Liver (tissue), 9 donors: ENCODE data around the gene PPME1. TPM values are rescaled to one million over a fixed set of nuclear protein-coding genes. Genes with fewer than 3 reads are reported as not detected.

Experiments used
- DNase-seq: peaks from one replicate; pipeline ENCODE4 v3.0.0-alpha.2; 2017; ENCODE audit warnings: low spot score
- H3K27ac ChIP-seq, 2 donors: one replicate each; pipeline ENCODE4 v1.7.0; 2013; ENCODE audit warnings: inconsistent platforms in 2 of 2, low read length in 2 of 2, control low read depth in 1 of 2, low read depth in 1 of 2, mild to moderate bottlenecking in 1 of 2
- H3K27me3 ChIP-seq, 4 donors: one replicate each; pipeline versions ENCODE4 v1.6.1 to v1.7.0; 2013; ENCODE audit warnings: low read length in 3 of 4, inconsistent platforms in 1 of 4, mild to moderate bottlenecking in 1 of 4, moderate library complexity in 1 of 4; ENCODE audit not compliant: control insufficient read depth in 4 of 4, insufficient read depth in 4 of 4
- H3K36me3 ChIP-seq, 4 donors: one replicate each; pipeline versions ENCODE4 v1.6.1 to v1.7.0; 2013; ENCODE audit warnings: low read length in 3 of 4, mild to moderate bottlenecking in 3 of 4, low read depth in 1 of 4, moderate library complexity in 1 of 4; ENCODE audit not compliant: control insufficient read depth in 4 of 4, insufficient read depth in 3 of 4
- H3K4me1 ChIP-seq, 4 donors: one replicate each; pipeline versions ENCODE4 v1.6.1 to v1.7.0; 2013; ENCODE audit warnings: low read length in 3 of 4, mild to moderate bottlenecking in 3 of 4, moderate library complexity in 1 of 4; ENCODE audit not compliant: control insufficient read depth in 4 of 4, insufficient read depth in 4 of 4
- H3K4me3 ChIP-seq, 3 donors: one replicate each; pipeline versions ENCODE4 v1.6.1 to v1.7.0; 2013; ENCODE audit warnings: low read length in 3 of 3, control low read depth in 1 of 3, low read depth in 1 of 3, mild to moderate bottlenecking in 1 of 3
- H3K9ac ChIP-seq, 2 donors: one replicate each; pipeline ENCODE4 v1.7.0; 2013; ENCODE audit warnings: low read length in 2 of 2, mild to moderate bottlenecking in 2 of 2, moderate library complexity in 2 of 2, control low read depth in 1 of 2, low read depth in 1 of 2
- H3K9me3 ChIP-seq, 4 donors: one replicate each; pipeline versions ENCODE4 v1.6.1 to v1.7.0; 2013; ENCODE audit warnings: low read length in 3 of 4; ENCODE audit not compliant: control insufficient read depth in 4 of 4
- EGR1 ChIP-seq, 2 donors: IDR thresholded peaks; 2 replicates each; pipeline ENCODE4 v1.6.1; 2016 to 2018; ENCODE audit warnings: antibody characterized with exemption in 2 of 2, low read depth in 2 of 2
- FOXA1 ChIP-seq: IDR thresholded peaks from 2 replicates; pipeline ENCODE4 v1.6.1; 2016; ENCODE audit warnings: antibody characterized with exemption
- FOXA2 ChIP-seq: IDR thresholded peaks from 2 replicates; pipeline ENCODE4 v1.6.1; 2016; ENCODE audit warnings: antibody characterized with exemption
- HNF4A ChIP-seq, 2 donors: conservative IDR thresholded peaks; 2 replicates each; pipeline ENCODE4 v1.6.1; 2016; ENCODE audit warnings: antibody characterized with exemption in 2 of 2, mild to moderate bottlenecking in 2 of 2
- HNF4G ChIP-seq: IDR thresholded peaks from 2 replicates; pipeline ENCODE4 v1.6.1; 2016; ENCODE audit warnings: antibody characterized with exemption
- SP1 ChIP-seq: IDR thresholded peaks from 2 replicates; pipeline ENCODE4 v1.6.1; 2018; ENCODE audit warnings: antibody characterized with exemption, mild to moderate bottlenecking
- TAF1 ChIP-seq: conservative IDR thresholded peaks from 2 replicates; pipeline ENCODE4 v1.6.1; 2016; ENCODE audit warnings: antibody characterized with exemption, mild to moderate bottlenecking
- WGBS: extraction: QIAGEN DNeasy Blood & Tissue Kit; methylation state at CpG from one replicate; pipeline ENCODE4 v1.1.7; 2013; 5-methylcytosine and 5-hydroxymethylcytosine counted together
- polyA plus RNA-seq, 2 donors: library from polyadenylated mRNA; stranded (reverse) in 1 of 2; unstranded in 1 of 2; fragments of 200-250 nt in 1 of 2; fragments of >200 nt in 1 of 2; fragmentation: Nextera tagmentation in 1 of 2; extraction: Ambion mirVana in 1 of 2; gene quantifications; one replicate each; pipeline versions ENCODE4 v1.2.1 to v1.2.3, GENCODE V29; 2013 to 2015
- total RNA-seq, 2 donors: library from RNA; depleted of rRNA; stranded (reverse); fragments of >200 nt; gene quantifications; one replicate each; pipeline ENCODE4 v1.2.3, GENCODE V29; 2014
- TF ChIP-seq, protein P1 (sequence below): IDR thresholded peaks from 2 replicates; pipeline ENCODE4 v1.6.1; 2016; ENCODE audit warnings: antibody characterized with exemption, mild to moderate bottlenecking
- TF ChIP-seq, protein P2 (sequence below): IDR thresholded peaks from 2 replicates; pipeline ENCODE4 v1.6.1; 2016; ENCODE audit warnings: antibody characterized with exemption
- TF ChIP-seq, protein P3 (sequence below): fragments of 150-350 bp; IDR thresholded peaks from 2 replicates; pipeline ENCODE4 v1.5.1; 2017; ENCODE audit warnings: improper control_type of control experiment, low read depth, low read length; ENCODE audit not compliant: missing input control
- TF ChIP-seq, protein P4 (sequence below): IDR thresholded peaks from 2 replicates; pipeline ENCODE4 v1.6.1; 2016; ENCODE audit warnings: antibody characterized with exemption
- TF ChIP-seq, protein P5 (sequence below): IDR thresholded peaks from 2 replicates; pipeline ENCODE4 v1.6.1; 2016; ENCODE audit warnings: antibody characterized with exemption
- donor health status: healthy.
- donor health status: healthy.
- donor health status: healthy.
- donor health status: healthy.
- donor health status: healthy.

PPME1 gene
- total and polyA plus RNA-seq, 4 donors: 9.1 to 47.4 (median 13.6) TPM

DNA sequence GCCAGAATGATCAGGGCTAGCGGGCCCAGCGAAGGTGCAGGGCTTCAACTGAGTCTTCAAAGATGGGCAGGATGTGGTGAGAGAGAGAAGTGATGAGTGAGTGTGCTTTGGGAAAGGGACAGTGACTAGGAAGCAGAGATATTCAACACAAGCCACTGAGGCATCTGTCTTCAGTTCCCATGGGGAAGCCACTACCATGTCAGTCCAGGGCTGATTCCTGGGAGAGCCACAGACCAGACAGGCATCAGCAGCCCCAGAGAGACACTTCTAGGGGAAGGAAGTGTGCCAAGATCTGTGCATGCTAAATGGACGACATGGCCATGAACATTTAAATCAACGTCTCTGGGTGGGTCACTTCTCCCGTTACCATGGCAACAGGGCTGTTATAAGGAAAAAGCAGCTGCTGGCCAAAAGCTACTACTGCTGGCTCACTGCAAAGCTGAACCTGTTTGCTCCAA is 111.9 kb downstream of the PPME1 start (continued):
- TF ChIP-seq, protein P1, sequence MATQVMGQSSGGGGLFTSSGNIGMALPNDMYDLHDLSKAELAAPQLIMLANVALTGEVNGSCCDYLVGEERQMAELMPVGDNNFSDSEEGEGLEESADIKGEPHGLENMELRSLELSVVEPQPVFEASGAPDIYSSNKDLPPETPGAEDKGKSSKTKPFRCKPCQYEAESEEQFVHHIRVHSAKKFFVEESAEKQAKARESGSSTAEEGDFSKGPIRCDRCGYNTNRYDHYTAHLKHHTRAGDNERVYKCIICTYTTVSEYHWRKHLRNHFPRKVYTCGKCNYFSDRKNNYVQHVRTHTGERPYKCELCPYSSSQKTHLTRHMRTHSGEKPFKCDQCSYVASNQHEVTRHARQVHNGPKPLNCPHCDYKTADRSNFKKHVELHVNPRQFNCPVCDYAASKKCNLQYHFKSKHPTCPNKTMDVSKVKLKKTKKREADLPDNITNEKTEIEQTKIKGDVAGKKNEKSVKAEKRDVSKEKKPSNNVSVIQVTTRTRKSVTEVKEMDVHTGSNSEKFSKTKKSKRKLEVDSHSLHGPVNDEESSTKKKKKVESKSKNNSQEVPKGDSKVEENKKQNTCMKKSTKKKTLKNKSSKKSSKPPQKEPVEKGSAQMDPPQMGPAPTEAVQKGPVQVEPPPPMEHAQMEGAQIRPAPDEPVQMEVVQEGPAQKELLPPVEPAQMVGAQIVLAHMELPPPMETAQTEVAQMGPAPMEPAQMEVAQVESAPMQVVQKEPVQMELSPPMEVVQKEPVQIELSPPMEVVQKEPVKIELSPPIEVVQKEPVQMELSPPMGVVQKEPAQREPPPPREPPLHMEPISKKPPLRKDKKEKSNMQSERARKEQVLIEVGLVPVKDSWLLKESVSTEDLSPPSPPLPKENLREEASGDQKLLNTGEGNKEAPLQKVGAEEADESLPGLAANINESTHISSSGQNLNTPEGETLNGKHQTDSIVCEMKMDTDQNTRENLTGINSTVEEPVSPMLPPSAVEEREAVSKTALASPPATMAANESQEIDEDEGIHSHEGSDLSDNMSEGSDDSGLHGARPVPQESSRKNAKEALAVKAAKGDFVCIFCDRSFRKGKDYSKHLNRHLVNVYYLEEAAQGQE: no peak
- TF ChIP-seq, protein P2, sequence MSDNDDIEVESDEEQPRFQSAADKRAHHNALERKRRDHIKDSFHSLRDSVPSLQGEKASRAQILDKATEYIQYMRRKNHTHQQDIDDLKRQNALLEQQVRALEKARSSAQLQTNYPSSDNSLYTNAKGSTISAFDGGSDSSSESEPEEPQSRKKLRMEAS: no peak
- TF ChIP-seq FOXA2: no peak
- TF ChIP-seq FOXA1: no peak
- TF ChIP-seq EGR1 (IDR thresholded peaks at IDR 0.05; ENCODE audit: low read depth in 2 of 2): no peak
- TF ChIP-seq, protein P3, sequence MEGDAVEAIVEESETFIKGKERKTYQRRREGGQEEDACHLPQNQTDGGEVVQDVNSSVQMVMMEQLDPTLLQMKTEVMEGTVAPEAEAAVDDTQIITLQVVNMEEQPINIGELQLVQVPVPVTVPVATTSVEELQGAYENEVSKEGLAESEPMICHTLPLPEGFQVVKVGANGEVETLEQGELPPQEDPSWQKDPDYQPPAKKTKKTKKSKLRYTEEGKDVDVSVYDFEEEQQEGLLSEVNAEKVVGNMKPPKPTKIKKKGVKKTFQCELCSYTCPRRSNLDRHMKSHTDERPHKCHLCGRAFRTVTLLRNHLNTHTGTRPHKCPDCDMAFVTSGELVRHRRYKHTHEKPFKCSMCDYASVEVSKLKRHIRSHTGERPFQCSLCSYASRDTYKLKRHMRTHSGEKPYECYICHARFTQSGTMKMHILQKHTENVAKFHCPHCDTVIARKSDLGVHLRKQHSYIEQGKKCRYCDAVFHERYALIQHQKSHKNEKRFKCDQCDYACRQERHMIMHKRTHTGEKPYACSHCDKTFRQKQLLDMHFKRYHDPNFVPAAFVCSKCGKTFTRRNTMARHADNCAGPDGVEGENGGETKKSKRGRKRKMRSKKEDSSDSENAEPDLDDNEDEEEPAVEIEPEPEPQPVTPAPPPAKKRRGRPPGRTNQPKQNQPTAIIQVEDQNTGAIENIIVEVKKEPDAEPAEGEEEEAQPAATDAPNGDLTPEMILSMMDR: no peak

DNA sequence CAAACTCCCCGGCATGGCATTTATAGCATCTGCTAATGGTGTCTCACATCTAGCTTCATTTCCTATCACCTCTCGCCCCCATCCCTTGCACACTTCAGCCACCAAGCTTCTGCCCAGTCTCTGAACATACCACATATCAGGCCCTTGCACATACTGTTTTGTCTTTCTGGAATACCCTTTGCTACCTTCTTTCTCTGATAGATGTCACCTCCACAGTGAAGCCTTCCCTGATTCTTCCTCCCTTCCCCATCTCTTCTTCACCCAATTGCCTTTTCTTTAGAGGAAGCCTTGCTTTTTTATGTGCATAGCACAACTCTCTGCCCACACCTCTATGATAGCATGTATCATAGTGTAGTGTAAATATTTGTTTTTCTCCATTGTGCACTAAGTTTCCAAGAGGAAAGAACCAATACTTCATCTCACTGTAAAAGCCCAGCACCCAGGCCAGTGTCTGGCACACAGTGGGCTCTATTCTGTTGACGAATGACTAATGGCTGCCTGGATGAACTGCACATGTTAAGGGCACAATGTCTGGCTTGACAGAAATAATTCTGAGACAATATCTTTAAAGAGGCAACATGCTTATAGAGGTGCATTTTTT is 112.6 kb downstream of the PPME1 start:
- Histone ChIP-seq H3K4me3 (no peak overlapping the region), H3K27ac (no peak overlapping the region), H3K27me3 (no peaks in the 10 kb centered on the region), H3K9me3 (no peaks in the 10 kb centered on the region), H3K9ac (no peak overlapping the region), H3K4me1 (no peaks in the 10 kb centered on the region), H3K36me3 (no peaks in the 10 kb centered on the region)
- no peak for DNase-seq
- no peak for TF ChIP-seq HNF4A (conservative IDR thresholded peaks at IDR 0.05)
- no peak for TF ChIP-seq FOXA2
- no peak for TF ChIP-seq EGR1 (IDR thresholded peaks at IDR 0.05; ENCODE audit: low read depth in 2 of 2)
- TF ChIP-seq, protein P2: no peak
- no peak for TF ChIP-seq SP1
- TF ChIP-seq TAF1: no peak
- no peak for TF ChIP-seq HNF4G
- TF ChIP-seq, protein P4, sequence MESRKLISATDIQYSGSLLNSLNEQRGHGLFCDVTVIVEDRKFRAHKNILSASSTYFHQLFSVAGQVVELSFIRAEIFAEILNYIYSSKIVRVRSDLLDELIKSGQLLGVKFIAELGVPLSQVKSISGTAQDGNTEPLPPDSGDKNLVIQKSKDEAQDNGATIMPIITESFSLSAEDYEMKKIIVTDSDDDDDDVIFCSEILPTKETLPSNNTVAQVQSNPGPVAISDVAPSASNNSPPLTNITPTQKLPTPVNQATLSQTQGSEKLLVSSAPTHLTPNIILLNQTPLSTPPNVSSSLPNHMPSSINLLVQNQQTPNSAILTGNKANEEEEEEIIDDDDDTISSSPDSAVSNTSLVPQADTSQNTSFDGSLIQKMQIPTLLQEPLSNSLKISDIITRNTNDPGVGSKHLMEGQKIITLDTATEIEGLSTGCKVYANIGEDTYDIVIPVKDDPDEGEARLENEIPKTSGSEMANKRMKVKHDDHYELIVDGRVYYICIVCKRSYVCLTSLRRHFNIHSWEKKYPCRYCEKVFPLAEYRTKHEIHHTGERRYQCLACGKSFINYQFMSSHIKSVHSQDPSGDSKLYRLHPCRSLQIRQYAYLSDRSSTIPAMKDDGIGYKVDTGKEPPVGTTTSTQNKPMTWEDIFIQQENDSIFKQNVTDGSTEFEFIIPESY: no peak
- TF ChIP-seq, protein P5, sequence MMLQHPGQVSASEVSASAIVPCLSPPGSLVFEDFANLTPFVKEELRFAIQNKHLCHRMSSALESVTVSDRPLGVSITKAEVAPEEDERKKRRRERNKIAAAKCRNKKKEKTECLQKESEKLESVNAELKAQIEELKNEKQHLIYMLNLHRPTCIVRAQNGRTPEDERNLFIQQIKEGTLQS: no peak
- TF ChIP-seq FOXA1: no peak
- WGBS: 85% methylated on average over 3 of the region's 3 CpGs
